SU-DHL-6 (cell line): ENCODE measurements around the gene HBA1.

Source experiments
- H2AFZ ChIP-seq: fragments of 200-600 bp; sonication (generic); 2 replicates; pipeline ENCODE4 v1.6.1; 2014; ENCODE audit warnings: low read depth, mild to moderate bottlenecking, moderate library complexity, mixed read lengths, antibody characterized with exemption, low read length; ENCODE audit not compliant: severe bottlenecking
- H3F3A ChIP-seq: fragments of 200-600 bp; shearing (Covaris generic); 2 replicates; pipeline ENCODE4 v1.6.0; 2016; ENCODE audit warnings: antibody characterized with exemption, mild to moderate bottlenecking; ENCODE audit not compliant: insufficient read depth
- H3K27ac ChIP-seq: fragments of 200-600 bp; sonication (generic); 2 replicates; pipeline ENCODE4 v1.5.1; 2016; ENCODE audit warnings: low read depth, mild to moderate bottlenecking, low read length, moderate library complexity, mixed read lengths
- H3K27me3 ChIP-seq: fragments of 200-600 bp; sonication (generic), shearing (Covaris generic); 2 replicates; pipeline ENCODE4 v1.6.0; 2014; ENCODE audit warnings: mild to moderate bottlenecking, low read length
- H3K36me3 ChIP-seq: fragments of 200-600 bp; sonication (generic); 2 replicates; pipeline ENCODE4 v1.6.1; 2014; ENCODE audit warnings: mild to moderate bottlenecking, low read length, mixed read lengths
- H3K4me2 ChIP-seq: fragments of 300-600, 200-600 bp; shearing (Covaris generic), sonication (generic); 2 replicates; pipeline ENCODE4 v1.6.0; 2014; ENCODE audit warnings: low read length, low read depth, mild to moderate bottlenecking; ENCODE audit not compliant: poor library complexity, severe bottlenecking
- H3K4me3 ChIP-seq: fragments of 200-600 bp; sonication (generic); 2 replicates; pipeline ENCODE4 v1.5.1; 2014; ENCODE audit warnings: antibody characterized with exemption, low read length, mild to moderate bottlenecking, mixed read lengths; ENCODE audit not compliant: insufficient read depth, poor library complexity, severe bottlenecking
- H3K79me2 ChIP-seq: fragments of 200-600 bp; sonication (generic); 2 replicates; pipeline ENCODE4 v1.6.1; 2014; ENCODE audit warnings: mild to moderate bottlenecking, low read length, moderate library complexity; ENCODE audit not compliant: insufficient read depth
- H3K9ac ChIP-seq: fragments of 200-600 bp; sonication (generic); 2 replicates; pipeline ENCODE4 v1.7.0; 2014; ENCODE audit warnings: mild to moderate bottlenecking, low read length
- H3K9me2 ChIP-seq: fragments of 200-600 bp; sonication (generic); replicated peaks from 2 replicates; pipeline ENCODE4 v1.6.1; 2014; ENCODE audit warnings: low read length; ENCODE audit not compliant: insufficient read depth
- H3K9me3 ChIP-seq: fragments of 200-600 bp; sonication (generic); 2 replicates; pipeline ENCODE4 v1.6.1; 2014; ENCODE audit warnings: low read length, mixed read lengths; ENCODE audit not compliant: insufficient read depth
- H4K20me1 ChIP-seq: fragments of 200-600 bp; sonication (generic); 2 replicates; pipeline ENCODE4 v1.6.1; 2014; ENCODE audit warnings: low read depth, mild to moderate bottlenecking, antibody characterized with exemption, low read length, moderate library complexity, mixed read lengths
- CTCF ChIP-seq: fragments of 200-600 bp; sonication (generic); IDR thresholded peaks from one replicate; pipeline ENCODE4 v1.5.1; 2017; ENCODE audit warnings: antibody characterized with exemption, mild to moderate bottlenecking, low read length, moderate library complexity; ENCODE audit not compliant: insufficient read depth, poor library complexity, severe bottlenecking
- EZH2phosphoT487 ChIP-seq: fragments of 200-600 bp; sonication (generic), shearing (Covaris generic); conservative IDR thresholded peaks from 2 replicates; pipeline ENCODE4 v1.6.1; 2018; ENCODE audit warnings: mild to moderate bottlenecking, antibody characterized with exemption, low read length, moderate library complexity, mixed read lengths

HBA1 gene

DNA sequence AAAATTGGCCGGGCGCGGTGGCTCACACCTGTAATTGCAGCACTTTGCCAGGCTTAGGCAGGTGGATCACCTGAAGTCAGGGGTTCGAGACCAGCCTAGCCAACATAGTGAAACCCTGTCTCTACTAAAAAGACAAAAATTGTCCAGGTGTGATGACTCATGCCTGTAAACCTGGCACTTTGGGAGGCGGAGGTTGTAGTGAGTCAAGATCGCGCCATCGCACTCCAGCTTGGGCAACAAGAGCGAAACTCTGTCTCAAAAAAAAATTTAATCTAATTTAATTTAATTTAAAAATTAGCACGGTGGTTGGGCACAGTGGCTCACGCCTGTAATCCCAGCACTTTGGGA, 2.2 kb downstream of the HBA1 start:
- H3K27ac ChIP-seq = no peak overlapping the region
- TF ChIP-seq CTCF (no peak), EZH2phosphoT487 (no peak)
- H3K27me3 ChIP-seq = no peaks in the 10 kb centered on the region
- H3K79me2 ChIP-seq = no peaks in the 10 kb centered on the region
- 0 out of 2 replicates have a peak, but pooled peaks cover 5% of the 10 kb centered on the region for H3F3A ChIP-seq
- no peaks in the 10 kb centered on the region for H3K36me3 ChIP-seq
- no peaks in the 10 kb centered on the region for H4K20me1 ChIP-seq
- H3K4me2 ChIP-seq = no peak overlapping the region
- no peaks in the 10 kb centered on the region for H3K9me2 ChIP-seq
- H3K9me3 ChIP-seq = no peaks in the 10 kb centered on the region
- H3K9ac ChIP-seq = no peak overlapping the region
- H3K4me3 ChIP-seq = no peak overlapping the region
- no peak overlapping the region for H2AFZ ChIP-seq

- H3K79me2 ChIP-seq = no peaks in the 10 kb centered on the region
- no peak overlapping the region for H3K9ac ChIP-seq
- H3K4me2 ChIP-seq = no peak overlapping the region
- TF ChIP-seq CTCF (no peak), EZH2phosphoT487 (no peak)
- H3K9me3 ChIP-seq = no peaks in the 10 kb centered on the region
- no peak overlapping the region for H3K4me3 ChIP-seq
- no peaks in the 10 kb centered on the region for H3K27me3 ChIP-seq
- 0 out of 2 replicates have a peak, but pooled peaks cover 5% of the 10 kb centered on the region for H3F3A ChIP-seq
- H2AFZ ChIP-seq = no peak overlapping the region
- H3K9me2 ChIP-seq = no peaks in the 10 kb centered on the region
- no peak overlapping the region for H3K27ac ChIP-seq
- no peaks in the 10 kb centered on the region for H4K20me1 ChIP-seq
- no peaks in the 10 kb centered on the region for H3K36me3 ChIP-seq
Measured at GRCh38 chr16:179211-180092, 3.0 kb downstream of the HBA1 start.

GRCh38 chr16:180101-180675, 3.7 kb downstream of the HBA1 start, which contains the start of gene HBQ1:
Gene HBQ1 (plus strand): TSS chr16:180459. CDS start chr16:180487, 28 bp downstream.
- no peak for TF ChIP-seq EZH2phosphoT487
- Histone ChIP-seq H3K4me2 (peak within 1 kb of the TSS; percentile 38), H3F3A (0 out of 2 replicates have a peak, but pooled peaks cover 5% of the 10 kb centered on the region), H3K36me3 (no peaks in the 10 kb centered on the region), H2AFZ (no peak within 1 kb of the TSS), H3K27me3 (no peaks in the 10 kb centered on the region), H4K20me1 (no peaks in the 10 kb centered on the region), H3K4me3 (no peak within 1 kb of the TSS), H3K9me2 (no peaks in the 10 kb centered on the region), H3K9ac (peak within 1 kb of the TSS; percentile 18; the same call in 1 of the 2 replicates), H3K79me2 (no peaks in the 10 kb centered on the region), H3K9me3 (no peaks in the 10 kb centered on the region), H3K27ac (no peak within 1 kb of the TSS)
